Stimulated activated CD4-positive, alpha-beta T cell treated with anti-CD3 and anti-CD28 coated beads, Interleukin-12 subunit alpha, Interleukin-12 subunit beta, amount 100 ng/mL, for 48 hours (primary cell): ENCODE data around the gene TBC1D1.

Experiments used
- DNase-seq, 3 donors: peaks; one replicate each; pipeline ENCODE4 v3.0.0-alpha.2; 2020; ENCODE audit warnings: low read depth in 2 of 3, low spot score in 1 of 3

Gene TBC1D1

DNA sequence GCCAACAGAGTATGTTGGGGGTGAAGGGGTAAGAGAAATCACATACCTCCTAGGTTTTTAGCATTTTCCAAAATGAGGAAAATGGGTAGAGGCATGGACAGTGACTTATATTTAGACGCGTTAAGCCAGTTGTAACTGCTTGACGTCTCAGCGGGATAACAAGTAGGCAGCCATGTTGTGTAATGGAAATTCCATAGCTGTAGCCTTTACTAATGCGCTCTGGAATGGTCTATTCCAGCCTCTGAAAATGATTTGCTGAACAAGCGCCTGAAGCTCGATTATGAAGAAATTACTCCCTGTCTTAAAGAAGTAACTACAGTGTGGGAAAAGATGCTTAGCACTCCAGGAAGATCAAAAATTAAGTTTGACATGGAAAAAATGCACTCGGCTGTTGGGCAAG, 204.8 kb downstream of the TBC1D1 start:
- no peak for DNase-seq

DNA sequence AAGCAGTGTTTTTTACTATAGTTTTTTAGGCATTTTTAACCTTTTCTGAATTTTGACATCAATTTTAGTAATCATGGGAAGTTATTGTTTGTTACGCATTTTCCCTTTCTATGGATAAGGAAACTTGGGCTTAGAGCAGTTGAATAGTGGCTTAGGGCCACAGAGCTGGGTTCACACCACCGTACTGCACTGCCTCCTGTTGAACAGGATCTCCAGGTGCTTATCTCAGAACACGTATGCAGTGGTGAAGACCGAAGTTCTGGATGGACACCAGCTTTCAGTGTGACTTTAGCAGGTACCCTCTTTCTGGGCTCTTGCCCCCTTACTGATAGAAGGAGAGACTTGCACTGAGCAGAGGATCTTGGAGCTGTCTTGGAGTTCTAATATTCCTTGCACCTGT, 206.9 kb downstream of the TBC1D1 start:
- DNase-seq: no peak

DNA sequence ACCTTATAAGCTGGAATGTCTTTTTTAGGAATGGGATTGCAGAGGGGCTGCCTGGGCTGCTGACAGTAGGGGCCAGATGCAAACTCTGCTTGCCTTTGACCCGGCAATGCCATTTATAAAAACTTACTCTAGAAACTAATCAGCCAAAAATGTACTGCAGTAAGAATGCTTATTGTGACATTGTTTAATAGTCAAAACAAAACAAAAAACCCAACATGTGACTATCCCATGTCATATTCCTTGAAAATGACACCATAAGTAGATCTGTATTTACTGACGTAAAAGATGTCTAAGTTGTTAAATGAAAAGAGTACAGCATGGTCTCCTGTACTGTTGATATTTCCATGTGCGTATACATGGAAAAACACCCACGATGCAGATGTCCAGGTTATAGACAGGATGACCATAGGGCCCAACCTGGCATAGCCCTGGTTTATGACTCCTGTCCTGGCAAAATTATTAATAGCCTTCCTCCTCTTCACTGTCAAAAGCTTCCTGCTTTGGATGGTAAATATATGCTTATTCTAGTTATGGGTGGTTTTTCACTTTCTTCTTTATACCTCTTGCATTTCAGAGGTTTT, 208.2 kb downstream of the TBC1D1 start:
- DNase-seq: no peak

DNA sequence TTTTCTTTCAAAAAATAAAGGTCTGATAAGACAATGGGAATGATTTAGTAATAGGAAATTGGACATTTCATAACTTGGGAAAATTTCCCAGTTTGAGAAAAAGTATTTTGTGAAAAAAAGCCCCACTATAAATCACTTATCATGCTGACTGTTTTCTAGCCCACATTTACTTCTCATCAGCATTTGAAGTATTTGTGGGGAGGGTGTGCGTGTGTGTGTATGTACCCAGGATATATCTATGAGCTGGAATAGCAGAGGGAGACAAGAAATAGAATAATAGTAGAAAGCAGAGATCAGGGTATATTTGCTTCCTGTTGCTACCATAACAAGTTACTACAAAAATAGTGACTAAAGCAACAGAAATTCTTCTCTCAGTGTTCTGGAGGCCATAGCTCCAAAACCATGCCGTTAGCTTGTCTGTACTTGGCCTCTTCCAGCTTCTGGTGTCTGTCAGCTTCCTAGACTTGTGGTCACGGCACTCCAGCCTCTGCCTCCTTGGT, 209.1 kb downstream of the TBC1D1 start:
- no peak for DNase-seq

DNA sequence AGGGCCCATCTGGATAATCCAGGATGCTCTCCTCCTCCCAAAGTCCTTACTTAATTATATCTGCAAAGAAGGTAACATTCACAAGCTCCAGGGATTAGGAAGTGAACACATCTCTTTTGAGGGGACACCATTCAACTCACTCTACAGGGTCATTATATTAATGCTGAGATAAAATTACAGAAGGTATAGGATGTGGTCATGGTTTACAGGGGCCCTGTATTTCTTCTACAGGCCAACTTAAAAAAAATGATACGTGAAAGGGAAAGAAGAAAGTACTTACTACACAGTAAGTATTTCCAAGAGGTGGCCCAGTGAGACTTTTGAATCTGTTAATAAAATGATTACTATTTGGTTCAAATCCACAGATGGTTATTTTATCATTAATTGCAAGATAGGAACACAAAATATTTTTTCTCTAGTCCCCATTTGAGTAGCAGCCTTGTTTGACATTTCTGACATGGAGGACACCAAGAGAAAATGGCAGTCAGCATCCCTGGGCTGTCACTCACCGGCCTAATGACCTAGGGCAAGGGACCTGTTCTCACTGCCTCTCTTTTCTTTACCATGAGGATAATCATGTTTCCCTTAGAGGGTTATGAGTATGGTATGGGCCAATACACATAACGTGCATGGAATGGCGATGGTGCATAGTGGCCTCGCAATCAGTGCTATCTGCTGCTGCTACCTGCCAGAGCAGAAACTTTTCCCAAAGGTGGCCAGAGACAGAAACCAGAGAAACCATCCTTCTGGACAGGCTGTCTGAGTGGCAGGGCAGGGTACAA, 209.8 kb downstream of the TBC1D1 start:
- DNase-seq: no peak

DNA sequence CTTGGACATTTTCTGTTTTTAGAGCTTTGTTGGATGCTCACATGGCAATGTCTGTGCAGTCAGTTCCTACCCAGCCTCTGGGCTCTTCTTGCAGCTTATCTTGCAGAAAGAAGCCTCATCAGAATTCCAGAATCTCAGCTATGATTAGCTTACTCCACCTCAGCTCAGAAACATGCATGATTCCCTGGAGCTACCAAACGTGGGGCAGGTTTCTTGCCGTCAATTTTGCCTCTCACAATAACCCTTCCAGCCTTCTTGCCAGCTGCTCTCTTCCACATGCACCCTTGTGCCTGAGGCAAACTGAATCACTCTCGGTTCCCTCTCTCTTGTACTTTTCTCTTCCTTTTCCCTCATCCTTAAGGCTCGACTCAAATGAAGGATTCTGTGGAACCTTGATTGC, 210.7 kb downstream of the TBC1D1 start:
- DNase-seq: no peak

DNA sequence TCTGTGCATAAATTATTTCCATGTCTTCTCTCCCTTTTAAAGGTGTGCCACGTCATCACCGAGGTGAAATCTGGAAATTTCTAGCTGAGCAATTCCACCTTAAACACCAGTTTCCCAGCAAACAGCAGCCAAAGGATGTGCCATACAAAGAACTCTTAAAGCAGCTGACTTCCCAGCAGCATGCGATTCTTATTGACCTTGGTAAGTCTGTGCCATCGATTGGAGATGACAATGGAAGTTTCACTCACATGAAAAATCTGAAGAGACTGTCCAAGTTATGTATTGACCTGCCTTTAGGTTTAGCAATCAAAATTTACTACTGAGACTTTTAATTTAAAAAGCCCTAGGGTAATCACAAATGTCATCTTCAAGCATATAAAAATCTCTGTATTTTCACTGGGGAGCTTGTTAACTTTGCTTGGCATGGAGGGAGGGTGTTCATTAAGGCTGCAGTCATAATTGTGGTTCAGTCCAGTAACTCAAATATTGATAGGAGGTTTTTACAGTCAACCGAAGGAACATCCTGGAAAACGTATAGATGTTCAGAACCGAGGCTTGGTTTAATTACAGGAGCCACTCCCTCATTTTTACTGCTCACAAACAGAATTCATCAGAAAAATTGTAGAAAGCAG, 212.2 kb downstream of the TBC1D1 start:
- DNase-seq: no peak

DNA sequence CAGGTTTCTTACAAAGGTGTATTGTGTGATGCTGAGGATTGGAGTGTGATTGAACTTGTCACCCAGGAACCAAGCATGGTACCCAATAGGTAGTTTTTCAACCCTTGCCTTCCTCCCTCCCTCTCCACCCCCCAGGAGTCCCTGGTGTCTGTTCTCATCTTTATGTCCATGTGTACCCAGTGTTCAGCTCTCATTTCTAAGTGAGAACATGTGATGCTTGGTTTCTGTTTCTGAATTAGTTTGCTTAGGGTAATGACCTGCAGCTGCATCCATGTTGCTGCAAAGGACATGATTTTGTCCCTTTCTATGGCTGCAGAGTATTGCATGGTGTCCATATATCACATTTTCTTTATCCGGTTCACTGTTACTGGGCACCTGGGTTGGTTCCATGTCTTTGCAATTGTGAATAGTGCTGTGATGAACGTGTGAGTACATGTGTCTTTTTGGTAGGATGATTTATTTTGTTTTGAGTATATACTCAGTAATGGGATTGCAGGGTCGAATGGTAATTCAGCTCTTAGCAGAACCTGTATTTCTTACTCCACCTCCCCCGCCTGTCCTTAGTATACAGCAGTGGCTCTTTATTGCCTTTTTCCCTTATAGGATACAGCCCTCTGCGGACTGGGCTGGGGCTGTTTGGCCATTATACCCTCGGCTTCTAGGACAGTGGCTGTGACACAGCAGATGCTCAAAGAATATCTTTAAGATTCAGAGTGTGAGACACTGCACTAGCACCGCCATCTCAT, 214.8 kb downstream of the TBC1D1 start:
- DNase-seq: no peak

DNA sequence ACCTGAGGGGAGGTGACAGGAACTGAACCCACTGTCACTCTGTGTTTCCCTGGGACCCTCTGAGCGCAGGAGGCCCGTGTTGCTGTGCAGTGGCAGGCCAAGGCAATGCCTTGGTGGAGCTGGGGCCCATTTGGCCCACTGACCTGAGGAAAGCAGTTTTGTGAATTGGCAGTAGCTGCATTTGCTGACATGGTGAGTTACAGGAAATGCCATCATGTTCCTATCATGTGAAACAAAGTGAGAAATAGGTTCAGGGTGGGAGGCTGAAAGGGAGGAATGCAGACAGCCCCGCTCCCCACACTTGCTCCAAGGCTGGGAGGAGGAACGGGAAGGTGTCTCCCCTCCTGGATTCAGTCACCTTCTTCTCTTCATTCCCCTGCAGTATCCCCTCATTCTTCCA, 215.4 kb downstream of the TBC1D1 start:
- no peak for DNase-seq

DNA sequence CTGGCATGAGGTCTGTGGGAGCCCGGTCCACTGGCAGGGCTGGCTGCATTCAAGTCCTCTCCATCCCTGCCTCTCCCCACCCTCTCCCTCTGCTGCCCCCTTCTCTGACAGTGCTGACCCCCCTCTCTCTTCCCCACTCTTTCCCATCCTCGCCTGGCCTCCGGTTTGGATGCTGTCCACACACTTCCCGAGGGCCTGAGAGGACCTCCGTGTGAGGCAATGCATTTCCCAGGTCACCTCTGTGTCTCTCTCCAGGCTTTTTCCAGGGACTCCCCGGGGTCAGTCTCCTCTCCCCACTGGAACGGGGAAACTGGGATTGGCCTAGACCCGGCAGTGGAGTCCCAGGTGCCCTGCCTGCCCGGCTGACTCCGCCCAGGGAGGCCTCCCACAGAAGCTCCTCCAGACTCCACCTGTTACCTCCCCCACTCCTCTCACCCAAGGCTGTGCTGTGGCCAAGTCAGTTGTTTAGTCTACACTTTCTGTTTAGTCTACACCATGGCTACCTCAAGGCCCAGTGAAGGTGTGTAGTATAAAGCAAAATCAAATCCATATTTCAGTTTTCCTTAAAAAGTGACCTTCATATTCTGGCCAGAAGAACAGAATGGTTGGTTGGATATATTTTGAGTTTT, 216.1 kb downstream of the TBC1D1 start:
- DNase-seq: no peak

DNA sequence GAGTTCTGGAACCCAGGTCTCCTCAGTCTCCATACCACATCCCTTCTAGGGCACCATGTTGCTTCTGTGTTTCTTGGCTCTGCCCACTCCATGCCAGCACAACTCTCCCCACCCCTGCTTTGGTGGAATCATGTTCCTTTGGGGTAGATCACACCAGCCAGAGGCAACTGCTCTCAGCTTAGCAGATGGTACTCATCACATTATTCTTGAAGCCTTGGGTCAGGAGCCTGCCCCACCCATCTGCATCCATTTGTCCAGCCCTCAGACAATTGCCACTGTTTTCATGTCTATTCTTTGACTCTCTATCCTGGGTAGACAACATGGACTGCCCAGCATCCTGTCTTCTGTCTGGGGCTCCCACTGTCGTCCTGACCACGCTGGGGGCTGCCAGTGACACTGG, 216.9 kb downstream of the TBC1D1 start:
- DNase-seq: no peak

DNA sequence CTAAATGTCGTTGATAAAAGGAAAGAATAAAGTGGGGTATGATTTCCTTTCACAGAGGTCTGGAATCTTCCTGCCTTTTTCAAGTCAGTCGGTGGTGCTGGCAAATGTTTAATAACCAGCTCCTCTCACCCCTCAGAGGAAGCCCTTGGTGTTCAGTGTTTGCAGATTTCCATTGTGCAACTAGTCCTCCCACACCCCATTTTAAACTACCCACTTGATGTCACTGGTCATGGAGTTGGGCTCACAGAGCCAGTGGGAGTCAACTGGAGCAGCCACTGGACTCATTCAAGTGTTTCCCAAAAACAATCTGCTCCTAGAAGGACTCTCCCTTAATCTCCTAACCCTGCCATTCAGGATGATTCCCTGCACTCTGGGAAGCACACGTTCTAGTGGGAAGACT, 218.5 kb downstream of the TBC1D1 start:
- no peak for DNase-seq

DNA sequence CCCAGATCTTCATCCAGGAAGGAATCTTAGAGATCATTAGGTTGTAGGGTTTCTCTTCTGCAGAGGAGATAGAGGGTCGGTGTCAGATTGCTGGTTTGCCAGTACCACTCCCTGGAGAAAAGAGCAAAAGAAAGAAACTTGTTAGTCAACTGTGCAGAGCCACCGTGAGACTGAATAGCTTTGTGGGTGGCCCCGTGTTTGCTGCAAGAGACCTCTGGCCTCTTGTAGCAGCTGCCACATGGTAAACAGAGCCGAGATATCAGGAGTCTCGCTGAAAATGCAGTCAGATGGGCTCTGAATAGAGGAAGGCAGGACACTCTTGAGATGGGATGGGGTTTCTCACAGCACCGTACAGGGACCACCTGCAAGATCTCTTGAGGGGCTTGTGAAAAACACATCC, 219.0 kb downstream of the TBC1D1 start:
- no peak for DNase-seq

DNA sequence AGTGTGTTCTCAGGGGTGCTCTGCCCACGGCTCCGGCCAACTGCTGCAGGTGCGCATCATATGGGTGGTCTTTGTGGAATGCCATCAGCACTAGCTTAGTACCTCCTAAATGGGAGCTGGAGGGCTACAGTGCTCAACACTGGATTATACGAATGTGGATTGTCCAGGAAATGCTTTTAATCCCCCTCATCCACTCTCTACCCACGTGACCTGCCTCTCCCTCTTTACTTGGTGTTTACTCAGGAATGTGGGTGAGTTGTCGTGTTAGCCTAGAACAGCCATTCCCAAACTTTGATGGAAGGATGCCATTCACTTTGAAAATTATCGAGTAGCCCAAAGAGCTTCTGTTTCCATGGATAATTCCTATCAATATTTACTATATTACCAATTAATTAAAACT, 220.1 kb downstream of the TBC1D1 start:
- DNase-seq: no peak

DNA sequence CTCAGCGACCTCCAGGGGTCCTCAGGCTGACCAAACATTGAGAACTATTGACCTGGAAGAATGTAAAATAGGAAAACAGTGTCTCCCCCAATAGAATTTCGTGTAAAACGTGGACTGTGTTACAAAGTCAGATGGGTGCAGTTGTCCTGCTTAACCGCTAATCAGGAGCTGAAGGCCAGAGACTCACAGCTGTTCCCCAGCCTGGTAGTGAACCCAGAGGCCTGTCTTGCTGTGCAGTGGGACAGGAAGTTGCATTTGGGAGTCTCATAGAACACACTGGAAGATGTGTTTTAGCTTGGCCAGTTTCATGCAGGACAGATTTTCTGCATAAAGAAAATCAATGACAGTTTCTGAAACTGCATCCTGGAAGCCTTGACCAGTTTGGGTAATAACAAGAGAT, 220.8 kb downstream of the TBC1D1 start:
- no peak for DNase-seq

DNA sequence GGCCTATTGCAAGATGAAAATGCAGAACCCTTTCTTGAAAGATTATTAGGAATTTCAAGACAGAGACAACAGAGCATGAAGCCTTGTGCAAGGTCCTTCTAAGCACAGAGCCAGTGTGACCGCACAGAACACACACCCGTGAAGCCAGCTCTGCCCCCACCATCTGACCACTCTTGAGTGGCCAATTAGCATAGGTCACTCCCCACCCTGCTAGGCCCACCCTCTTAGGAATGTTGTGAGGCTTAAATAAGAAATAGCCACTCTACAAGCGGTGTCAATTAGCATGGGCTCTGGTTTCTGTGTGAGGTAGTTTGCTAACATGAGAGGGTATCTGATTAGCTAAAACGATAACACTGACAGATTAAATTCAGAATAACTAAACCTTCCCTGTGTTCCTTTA, 222.2 kb downstream of the TBC1D1 start:
- no peak for DNase-seq

DNA sequence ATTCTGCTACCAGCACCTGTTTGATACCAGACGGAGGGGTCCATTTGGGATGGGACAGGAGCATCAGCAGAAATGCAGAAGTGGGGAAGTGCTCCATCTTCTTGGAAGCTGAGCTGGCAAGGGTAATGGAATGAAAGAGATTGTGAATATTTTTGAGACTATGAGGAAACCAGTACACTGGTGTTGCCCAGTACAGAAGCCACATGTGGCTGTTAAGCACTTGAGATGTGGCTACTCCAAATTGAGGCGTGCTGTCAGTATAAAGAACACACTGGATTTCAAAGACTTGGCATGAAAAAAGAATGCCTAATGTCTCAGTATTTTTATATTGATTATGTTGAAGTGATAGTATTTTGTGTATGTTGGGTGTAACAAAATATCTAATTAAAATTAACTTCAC, 222.7 kb downstream of the TBC1D1 start:
- DNase-seq: no peak

DNA sequence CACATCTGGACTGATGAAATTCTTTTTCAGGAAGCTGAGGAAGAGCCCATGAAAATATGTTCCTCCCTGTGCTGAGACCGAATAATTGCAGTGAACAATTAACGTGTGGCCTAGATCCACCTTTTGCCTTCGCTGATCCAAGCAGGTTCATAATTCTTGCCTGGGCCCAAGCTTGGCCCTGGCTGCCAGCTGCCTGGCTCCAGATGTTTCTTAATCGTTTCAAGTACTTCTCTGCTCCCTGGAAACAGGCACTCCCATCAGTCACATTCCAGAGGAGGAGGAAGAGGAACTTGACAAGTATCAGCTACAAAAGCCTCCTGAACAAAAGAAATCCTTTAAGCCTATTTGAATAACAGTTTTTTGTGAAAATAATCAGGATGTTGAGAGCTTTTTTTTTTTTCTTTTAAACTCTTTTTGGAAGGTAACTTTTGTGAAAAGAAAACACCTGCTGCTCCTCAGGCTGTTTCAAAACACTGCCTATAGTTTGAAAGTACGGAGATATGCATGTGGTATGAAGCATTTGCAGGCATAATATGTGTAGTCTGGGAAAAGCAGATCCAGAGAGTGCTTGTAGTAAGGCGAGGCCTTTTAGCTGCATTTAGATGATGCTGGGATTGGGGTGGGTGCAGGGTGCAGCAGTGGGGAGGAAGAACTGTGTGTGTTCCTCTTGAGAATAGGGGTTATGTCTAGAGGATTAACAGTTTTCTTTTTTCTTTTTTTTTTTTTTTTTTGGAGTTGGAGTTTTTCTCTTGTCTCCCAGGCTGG, 223.7 kb downstream of the TBC1D1 start:
- no peak for DNase-seq

DNA sequence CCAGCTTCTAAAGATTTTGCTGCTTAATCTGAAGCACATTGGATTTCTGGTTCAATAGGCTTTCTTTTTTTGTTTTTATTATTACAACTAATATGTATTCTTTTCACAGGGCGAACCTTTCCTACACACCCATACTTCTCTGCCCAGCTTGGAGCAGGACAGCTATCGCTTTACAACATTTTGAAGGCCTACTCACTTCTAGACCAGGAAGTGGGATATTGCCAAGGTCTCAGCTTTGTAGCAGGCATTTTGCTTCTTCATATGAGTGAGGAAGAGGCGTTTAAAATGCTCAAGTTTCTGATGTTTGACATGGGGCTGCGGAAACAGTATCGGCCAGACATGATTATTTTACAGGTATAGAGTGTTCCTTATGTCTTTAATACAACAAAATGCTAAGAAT, 224.7 kb downstream of the TBC1D1 start:
- no peak for DNase-seq

DNA sequence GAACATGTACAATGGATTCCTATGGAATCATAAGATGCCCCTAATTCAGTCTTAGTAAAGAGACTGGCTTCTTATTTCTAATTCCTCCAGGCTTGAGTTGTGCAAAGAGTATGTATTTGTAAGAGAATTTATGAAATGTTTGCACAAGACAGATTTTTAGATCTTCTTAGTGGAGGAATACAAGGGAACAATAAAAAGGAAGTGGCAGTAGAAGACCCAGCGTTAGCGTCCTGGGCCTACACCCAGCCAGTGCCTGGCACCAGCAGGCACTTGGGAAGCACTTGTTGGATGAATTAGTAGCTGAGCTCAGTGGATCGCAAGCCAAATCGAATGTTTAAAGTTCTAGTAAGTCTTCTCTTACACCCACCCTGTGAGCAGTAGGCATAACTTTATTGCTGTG, 226.7 kb downstream of the TBC1D1 start:
- no peak for DNase-seq
